HS-27A (cell line): Measurements from ENCODE around the gene RHOT2.

Experiments used
- DNase-seq: peaks from one replicate; pipeline ENCODE4 v3.0.0-alpha.2; 2012; ENCODE audit warnings: low read depth, missing footprints

RHOT2 gene

DNA sequence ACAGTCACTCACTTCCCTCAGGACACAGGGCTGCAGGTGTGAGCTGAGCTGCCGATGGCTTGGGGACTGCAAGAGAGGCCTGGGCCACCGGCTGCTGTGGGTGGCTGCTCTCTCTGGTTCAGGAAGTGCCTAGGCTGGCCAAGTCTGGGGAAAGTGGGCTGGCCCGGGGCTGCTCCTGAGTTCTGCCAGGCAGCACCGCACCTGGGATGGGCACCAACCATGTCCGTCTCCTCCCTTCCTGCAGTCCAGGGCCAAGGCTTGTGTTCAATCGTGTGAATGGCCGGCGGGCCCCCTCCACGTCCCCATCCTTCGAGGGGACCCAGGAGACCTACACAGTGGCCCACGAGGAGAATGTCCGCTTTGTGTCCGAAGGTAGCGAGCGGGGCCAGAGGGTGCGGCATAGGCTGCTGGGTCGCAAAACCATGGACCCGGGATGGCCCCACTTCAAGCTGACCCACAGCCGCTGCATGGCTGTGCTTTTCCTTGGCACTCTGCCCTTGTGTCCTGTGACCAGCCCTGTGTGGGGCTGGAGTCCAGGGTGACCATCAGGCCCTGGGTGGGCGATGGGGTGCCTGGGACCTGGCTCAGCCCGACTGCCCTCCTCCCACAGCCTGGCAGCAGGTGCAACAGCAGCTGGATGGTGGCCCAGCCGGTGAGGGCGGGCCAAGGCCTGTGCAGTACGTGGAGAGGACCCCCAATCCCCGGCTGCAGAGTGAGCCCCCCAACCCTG lies 20.6 kb upstream of the RHOT2 start:
- DNase-seq, result no peak

DNA sequence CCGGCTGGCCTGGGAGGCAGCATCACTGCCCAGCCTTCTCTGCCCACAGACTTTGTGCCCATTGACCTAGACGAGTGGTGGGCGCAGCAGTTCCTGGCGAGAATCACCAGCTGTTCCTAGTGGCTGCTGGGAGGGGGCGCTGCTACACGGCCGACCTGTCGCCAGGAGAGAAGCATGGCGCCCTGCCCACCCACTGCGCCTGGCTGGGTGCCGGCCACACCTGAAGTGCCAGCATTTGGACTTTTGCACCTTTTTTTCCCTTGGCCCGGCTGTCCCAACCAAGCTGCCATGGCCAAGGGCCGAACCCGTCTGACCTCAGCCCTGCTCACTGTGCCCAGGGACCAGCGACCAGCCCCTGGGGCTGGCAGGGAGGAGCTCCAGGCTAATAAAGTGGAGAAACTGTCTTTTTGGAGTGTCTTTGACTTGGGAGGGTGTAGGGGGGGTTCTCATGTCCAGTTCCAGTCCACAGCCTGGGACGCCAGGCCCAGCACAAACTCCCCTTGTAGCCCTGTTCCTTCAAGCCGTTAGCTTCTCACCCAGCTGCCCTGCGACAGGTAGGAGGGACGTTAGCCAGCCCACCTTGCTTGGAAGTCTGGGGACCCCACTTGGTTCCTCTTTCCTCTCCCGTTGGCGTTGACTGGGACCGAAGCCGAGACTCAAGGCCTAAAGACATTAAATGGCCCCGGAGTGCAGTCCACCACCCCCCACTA lies 19.7 kb upstream of the RHOT2 start:
- no peak for DNase-seq

DNA sequence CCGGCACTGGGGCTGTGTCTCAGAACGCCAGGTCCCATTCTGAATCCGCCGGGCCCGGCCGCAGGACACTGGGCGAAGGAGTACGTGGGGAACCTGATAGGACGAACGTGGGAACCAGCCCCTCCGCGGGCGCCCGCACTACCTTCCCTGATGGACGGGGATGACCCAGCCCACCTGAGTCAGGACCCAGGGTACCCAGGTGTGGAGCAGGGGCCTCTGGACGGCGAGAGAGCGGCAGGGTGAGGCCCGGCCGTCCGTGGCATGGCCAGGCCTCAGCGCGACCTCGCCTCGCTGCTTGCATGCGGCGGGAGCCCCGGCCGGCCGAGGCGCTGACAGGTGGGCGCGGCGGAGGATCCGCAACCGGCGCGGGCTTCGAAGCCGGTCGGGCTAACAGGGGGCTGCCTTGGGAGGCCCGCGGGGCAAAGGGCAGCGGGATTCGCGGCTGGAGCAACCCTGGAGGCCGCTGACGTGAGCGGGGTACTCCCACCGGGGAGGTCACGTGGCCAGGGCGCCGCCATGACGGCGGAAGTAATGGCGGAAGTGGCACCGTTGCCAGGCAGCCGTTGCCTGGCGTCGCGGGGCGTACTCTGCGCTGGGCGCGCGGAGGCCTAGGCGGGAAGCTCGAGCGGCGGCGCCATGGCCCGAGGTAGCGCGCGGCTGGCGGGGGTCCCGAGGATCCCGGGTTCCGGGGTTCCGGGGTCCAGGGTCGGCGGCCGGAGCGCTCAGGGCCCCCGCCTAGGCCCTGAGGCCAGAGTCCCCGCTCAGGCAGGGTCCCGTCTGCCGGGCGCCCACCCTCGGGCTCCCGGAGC lies 18.9 kb upstream of the RHOT2 start, which contains the start of gene WDR90:
Gene WDR90, plus strand, starts transcription at position 585 of the 809 bp plus-strand sequence. Its CDS starts 52 bp downstream, at position 637.
- DNase-seq, result peak; percentile 62

DNA sequence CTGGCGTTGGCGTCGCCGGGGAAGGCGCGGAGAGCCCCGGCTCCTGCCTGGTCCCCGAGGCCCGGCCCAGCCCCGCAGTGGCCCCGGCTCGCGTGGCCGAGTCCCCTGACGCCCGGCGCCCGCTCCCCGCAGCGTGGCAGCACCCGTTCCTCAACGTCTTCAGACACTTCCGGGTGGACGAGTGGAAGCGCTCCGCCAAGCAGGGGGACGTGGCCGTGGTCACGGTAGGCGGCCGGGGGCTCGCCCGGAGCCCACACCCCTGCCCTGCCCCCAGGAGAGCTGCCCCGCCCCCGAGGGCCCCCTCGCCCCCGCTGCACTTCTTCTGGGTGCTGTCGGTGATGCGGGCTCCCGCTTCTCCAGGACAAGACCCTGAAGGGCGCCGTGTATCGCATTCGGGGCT lies 18.3 kb upstream of the RHOT2 start:
- no peak for DNase-seq

DNA sequence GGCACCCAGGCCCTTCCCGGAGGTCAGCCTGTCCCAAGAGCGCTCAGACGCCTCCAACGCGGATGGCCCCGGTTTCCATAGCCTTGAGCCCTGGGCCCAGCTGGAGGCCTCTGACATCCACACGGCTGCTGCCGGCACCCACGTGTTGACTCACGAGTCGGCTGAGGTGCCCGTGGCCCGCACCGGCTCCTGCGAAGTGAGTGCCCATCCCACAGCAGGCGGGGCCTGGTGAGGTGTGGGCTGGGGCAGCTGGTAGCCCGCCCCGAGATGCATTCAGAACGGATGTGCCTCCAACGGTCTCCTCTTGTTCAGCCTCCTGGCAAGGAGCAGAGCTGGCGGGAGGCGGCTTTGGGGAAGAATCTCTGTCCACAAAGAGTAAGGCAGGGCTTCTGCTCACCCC lies 16.1 kb upstream of the RHOT2 start:
- DNase-seq, result no peak

DNA sequence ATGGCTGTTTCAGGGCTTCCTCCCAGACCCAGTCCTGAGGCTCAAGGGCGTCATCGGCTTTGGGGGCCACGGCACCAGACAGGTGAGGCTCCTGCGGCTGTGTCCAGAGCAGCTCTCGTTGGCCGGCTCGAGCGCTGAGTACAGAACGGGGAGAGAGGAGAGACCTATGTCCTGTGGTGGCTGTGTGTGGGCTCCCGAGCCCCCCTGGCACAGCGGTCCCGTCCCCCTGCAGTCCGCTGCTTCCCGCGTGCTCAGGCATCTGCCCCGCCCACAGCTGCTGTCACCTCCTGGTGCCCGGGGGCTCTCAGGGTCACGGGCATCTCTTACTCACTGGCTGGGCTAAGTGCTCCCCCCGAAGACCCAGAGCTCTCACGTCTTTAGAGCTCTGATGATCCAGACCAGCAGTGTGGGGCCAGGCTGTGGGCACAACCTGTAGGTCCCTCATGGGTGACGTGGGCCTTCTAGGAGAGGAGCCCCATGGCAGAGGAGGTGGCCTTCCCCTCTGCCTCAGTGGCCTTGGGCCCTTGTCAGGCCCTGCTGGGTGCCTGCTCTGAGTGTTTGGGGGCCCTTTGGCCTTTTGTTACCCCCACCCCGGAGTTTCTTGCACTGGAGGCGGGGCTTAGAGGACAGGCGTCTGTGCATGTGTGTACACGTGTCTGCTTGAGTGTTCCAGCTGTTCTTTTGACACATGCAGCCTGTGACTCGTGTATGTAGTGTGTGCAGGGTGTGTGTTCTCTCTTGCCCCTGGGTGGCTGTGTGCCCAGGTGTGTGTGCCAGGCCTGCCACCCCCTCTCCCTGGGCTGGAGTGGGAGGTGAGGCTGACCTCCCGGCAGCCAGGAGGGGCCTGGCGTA lies 15.3 kb upstream of the RHOT2 start:
- DNase-seq, result no peak

DNA sequence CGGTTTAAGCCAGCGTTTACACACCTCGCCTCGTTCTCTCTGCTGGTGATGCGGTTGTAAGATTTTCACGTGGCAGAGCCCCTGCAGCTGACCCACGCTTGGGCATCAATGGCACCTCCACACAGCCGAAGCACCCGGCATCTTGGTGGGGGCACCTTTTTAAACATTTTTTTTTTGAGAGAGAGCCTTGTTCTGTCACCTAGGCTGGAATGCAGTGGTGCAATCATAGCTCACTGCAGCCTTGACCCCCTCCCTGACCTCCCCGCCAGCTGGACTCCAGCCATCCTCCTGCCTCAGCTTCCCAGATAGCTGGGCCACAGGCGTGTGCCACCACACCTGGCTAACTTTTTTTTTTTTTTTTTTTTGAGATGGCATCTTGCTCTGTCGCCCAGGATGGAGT lies 13.9 kb upstream of the RHOT2 start:
- DNase-seq, result no peak

DNA sequence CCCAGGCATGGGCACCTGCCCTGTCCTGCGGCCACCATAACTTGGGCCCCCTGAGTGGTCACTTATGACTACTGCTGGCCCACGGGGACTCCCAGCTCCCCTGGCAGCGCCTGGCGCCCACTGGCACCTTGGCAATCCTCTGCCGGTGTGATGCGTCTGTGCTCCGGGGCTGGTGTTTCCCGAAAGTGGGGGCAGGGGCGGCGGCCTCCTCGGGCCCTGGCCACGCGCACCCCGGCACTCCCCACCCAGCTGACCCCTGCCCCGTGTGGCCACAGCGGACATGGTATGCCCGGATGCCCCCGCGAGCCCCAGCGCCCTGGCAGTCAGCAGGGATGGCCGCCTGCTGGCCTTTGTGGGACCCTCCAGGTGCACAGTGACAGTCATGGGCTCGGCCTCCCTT lies 10.4 kb upstream of the RHOT2 start:
- DNase-seq, result no peak

DNA sequence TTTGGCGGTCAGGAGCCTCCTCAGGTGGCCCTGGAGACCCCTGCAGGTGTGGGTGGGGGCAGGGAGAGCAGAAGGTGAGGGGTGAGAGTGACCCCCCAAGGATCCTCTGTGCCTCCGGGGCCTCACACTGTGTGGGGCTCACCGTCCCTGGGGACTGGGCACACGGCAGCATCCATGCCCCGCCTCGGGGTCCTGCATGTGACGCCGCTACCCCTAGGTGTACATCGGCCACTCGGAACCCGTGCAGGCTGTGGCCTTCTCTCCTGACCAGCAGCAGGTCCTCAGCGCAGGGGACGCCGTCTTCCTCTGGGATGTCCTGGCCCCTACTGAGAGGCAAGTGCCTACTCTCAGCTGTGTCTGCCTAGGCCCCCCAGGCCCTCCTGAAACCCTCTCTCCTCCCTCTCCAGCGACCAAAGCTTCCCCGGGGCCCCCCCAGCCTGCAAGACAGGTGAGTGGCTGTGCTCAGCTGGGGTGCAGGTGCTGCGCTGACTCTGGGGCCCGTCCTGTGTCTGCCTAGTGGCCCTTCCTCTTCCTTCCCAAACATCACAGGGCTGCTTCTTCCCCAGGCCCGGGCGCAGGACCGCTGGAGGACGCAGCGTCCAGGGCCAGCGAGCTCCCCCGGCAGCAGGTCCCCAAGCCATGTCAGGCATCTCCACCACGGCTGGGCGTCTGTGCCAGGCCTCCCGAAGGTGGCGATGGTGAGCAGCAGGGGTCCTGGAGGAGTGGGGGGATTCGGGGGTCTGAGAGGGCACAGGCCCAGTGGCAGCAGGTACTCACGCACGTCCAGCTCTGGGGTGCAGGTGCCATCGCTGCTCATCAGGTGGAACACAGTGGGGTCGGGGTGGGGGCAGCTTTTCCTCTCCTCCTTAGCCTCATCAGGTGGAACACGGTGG lies 9.0 kb upstream of the RHOT2 start:
- no peak for DNase-seq

DNA sequence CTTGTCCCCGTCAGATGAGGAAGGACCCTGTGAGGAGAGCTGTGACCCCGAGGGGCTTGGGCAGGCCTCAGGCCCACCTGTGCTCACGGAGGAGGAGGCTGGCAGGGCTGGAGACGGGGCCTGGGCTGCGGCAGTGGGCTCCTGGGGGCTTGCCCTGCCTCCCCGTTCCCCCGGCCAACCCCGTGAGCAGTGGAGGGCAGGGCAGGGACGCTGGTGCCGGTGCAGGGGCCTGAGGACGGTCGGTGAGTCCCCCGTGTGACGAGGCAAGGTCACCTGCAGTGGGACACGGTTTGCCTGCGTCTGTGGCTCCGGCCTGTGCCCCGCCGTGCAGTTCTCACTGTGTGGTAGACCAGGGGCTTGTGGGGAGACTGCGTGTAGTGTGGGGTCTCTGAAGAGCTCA lies 8.3 kb upstream of the RHOT2 start:
- no peak for DNase-seq

DNA sequence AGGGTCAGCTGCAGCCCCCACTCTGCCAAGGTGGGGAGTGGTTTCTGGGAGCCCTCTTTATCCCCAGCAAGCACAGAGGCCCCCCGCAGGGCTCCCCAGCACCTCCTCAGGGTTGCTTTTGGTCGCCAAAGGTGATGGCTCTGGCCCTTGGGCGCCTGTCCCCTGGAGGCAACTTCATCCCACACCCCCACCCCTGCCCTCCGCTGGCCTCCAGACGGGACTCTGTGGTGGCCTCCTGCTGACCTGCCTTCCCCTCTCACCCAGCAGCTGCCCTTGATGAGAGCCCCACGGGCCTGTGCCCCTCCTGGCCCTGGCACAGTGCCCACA lies 7.8 kb upstream of the RHOT2 start:
- no peak for DNase-seq

DNA sequence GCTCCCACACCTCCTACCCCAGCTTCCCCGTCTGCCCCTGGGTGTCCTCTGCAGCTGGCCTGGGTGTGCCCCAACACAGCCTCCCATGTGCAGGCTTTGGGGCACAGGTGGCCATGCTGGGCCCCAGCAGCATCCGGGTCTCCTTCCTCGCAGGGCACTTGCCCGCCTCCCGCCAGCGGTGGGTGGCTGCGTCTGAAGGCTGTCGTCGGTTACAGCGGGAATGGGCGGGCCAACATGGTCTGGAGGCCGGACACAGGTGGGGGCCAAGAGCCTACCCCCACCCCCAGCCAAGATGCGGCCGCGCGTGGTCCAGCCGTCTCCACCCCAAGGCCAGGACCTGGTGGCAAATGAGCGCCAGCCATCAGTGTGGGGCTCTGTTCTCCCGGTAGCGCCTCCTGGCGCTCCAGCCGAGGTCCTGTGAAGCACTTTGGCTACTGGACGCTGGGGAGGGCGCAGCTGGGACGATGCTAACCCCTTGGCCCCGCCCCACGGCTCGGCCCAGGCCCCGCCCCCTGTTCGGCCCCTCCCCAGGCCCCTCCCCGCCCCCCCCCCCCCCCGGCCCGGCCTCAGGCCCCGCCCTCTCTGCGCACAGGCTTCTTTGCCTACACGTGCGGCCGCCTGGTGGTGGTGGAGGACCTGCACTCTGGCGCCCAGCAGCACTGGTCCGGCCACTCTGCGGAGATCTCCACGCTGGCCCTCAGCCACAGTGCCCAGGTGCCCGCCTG lies 7.3 kb upstream of the RHOT2 start:
- no peak for DNase-seq

DNA sequence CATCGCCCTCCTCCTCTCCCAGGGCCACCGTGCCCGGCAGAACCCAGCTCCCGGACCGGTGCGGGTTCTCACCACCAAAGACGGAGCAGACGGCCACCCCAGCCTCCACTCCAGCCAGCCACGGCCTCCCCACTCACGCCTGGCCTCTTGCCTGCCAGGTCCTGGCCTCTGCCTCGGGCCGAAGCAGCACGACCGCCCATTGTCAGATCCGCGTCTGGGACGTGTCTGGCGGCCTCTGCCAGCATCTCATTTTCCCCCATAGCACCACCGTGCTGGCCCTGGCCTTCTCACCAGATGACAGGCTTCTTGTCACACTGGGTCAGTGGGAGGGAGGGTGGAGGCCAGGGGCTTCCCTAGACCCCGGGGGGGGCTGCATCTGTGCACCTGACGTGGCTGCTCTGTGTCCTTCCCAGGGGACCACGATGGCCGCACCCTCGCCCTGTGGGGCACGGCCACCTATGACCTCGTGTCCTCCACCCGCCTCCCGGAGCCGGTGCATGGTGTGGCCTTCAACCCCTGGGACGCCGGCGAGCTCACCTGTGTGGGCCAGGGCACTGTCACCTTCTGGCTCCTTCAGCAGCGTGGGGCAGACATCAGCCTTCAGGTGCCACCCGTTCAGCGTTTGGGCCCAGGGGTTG lies 6.6 kb upstream of the RHOT2 start:
- no peak for DNase-seq

DNA sequence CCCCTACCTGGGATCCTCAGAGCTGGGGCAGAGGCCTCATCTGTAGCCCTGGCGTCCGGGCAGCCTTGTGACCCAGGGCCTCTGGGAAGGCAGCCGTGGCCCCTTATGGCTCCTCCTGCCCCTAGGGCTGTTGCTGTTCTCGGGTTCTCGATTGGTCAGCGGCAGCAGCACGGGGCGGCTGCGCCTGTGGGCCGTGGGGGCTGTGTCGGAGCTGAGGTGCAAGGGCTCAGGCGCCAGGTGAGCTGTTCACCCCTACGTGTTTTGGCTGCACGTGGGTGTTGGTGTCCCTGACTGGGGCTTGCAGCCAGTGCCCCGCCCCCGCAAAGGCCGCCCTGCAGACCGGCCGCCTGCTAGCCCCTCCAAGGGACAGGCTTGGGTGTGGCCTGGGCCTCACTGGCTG lies 5.8 kb upstream of the RHOT2 start:
- DNase-seq, result no peak

DNA sequence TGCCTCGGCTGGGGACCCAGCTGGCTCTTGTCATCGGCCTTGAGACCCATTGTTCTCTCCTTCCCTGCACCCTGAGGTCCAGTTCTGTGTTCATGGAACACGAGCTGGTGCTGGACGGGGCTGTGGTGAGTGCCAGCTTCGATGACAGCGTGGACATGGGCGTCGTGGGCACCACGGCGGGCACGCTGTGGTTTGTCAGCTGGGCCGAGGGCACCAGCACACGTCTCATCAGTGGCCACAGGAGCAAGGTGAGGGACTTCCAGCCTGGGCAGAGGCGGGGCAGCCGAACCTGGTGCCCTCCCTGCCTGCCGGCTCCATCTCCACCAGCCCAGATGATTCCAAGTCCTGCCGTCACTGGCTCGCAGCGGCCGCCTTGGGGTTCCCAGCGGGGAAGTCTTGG lies 5.3 kb upstream of the RHOT2 start:
- no peak for DNase-seq

DNA sequence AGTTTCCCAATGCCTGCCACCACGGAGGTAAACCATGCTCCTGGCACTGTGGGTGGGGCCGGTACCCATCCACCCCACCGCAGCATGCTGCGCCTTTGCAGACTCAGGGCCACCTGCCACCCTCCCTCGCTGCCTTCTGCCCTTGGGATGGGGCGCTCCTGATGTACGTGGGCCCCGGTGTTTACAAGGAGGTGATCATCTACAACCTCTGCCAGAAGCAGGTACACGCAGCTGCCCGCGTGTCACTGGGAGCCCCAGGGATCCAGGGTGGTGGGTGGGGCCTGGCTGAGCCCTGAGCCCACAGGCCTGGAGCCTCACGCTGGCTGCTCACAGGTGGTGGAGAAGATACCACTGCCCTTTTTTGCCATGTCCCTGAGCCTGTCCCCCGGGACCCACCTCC lies 1.4 kb upstream of the RHOT2 start:
- DNase-seq, result no peak

DNA sequence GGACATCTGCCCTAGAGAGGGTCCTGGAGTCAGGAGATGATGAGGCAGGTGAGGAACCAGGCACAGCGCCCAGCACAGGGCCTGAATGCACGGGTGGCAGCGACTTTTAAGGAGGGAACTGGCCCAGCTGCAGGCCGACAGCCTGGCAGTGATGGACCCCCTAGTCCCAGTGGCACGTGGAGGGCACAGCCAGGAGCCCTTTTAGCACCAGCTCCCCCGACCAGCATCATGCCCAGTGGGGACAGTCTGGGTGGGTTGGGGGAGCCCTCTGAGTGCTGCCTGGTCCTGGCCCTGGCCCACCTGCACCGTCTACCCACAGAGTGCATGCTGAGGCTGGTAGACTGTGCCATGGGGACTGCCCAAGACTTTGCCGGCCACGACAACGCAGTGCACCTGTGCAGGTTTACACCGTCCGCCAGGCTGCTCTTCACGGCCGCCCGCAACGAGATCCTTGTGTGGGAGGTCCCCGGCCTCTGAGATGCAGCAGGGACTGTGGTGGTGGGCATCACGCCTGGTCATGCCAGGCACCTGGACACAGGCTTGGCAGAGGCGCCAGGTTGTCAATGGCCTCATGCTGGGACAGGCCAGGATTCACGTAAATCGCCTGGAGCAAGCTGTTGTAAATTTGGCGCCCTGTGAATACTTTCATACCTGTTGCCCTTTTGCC lies 686 bp upstream of the RHOT2 start:
- no peak for DNase-seq

DNA sequence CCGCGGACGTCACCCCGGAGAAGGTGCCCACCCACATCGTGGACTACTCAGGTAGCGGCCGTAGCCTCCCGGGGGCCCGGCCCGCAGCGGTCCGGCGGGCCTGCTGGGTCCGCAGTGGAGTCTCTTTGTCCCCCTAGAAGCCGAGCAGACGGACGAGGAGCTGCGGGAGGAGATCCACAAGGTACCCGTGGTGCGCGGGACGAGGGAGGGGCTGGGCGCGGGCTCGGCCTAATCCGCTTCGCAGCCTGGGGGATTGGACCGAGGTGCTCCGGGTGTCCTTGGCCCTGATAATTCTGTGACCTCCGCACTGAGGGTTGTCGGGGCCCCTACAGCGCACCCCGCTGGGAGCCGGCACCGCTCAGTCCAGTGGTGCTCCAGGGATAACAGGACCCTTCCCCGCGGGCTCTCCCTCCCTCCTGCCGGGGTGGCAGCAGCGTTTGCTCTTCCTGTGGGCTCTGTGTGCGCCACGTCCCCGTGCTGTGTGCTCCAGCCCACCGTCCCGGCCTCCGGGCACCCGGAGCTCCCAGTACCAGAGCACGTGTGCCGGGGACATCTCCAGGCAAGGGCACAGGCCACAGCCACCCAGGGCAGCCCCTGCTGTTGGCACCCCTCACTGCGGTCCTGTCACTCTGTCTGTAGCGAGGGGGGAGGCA lies 713 bp downstream of the RHOT2 start:
- DNase-seq, result no peak

DNA sequence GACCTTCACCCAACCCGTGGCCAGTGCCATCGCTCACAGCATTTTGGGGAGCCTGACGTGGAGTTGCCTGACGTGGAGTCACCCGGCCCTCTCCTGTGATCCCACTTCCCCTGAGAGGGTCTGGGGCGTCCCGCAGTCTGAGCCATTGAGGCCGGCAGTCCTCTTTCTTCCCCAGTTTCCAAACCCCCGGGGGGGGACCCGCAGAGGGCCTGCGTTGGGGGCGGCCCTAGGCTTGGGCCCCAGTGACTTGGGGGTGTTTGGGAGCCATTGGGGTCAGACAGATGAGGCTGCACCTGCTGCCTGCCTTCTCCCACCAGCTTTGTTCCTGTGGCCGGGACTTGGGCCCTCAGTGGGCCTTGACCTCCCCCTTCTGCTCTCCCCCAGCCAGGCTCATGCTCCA lies 1.7 kb downstream of the RHOT2 start:
- DNase-seq, result no peak
